A549 (cell line): Measurements from ENCODE around the gene RAN.

Source experiments
- CEBPB ChIP-seq, 2 experiments: fragments of >200 bp in 1 of 2; sonication (Bioruptor Twin) in 1 of 2; formaldehyde crosslinking in 1 of 2; IDR thresholded peaks; 2 replicates each; pipeline ENCODE4 v1.6.1; 2012 to 2016
- GATA3 ChIP-seq: IDR thresholded peaks from 2 replicates; pipeline ENCODE4 v1.6.1; 2012; ENCODE audit warnings: borderline replicate concordance
- MAZ ChIP-seq: fragments of 150-350 bp; IDR thresholded peaks from 2 replicates; pipeline ENCODE4 v1.6.1; 2014; ENCODE audit warnings: antibody characterized with exemption, low read depth, low read length, borderline replicate concordance
- MYC ChIP-seq: IDR thresholded peaks from 2 replicates; pipeline ENCODE4 v1.6.1; 2012; ENCODE audit warnings: mild to moderate bottlenecking, inconsistent platforms, low read length, improper control_type of control experiment, borderline replicate concordance
- NFE2L2 ChIP-seq: fragments of 150-350 bp; conservative IDR thresholded peaks from 2 replicates; pipeline ENCODE4 v1.6.1; 2014; ENCODE audit warnings: low read length
- NPAS2 ChIP-seq: fragments of 250-450 bp; sonication (Bioruptor Pico); IDR thresholded peaks from 2 replicates; pipeline ENCODE4 v1.8.0; 2022; ENCODE audit warnings: mild to moderate bottlenecking, moderate library complexity, borderline replicate concordance
- NR3C1 ChIP-seq: fragments of >200 bp; sonication (Bioruptor Twin); formaldehyde crosslinking; IDR thresholded peaks from 3 replicates; pipeline ENCODE4 v1.6.1; 2017
- POLR2A ChIP-seq: IDR thresholded peaks from 2 replicates; pipeline ENCODE4 v1.6.1; 2012; ENCODE audit warnings: mild to moderate bottlenecking, low read length
- ZFP36 ChIP-seq: fragments of 450-650 bp; IDR thresholded peaks from 2 replicates; pipeline ENCODE4 v1.6.1; 2014; ENCODE audit warnings: borderline replicate concordance; ENCODE audit not compliant: partially characterized antibody
- TF ChIP-seq, protein P1 (sequence below): IDR thresholded peaks from 2 replicates; pipeline ENCODE4 v1.6.1; 2012
- TF ChIP-seq, protein P2 (sequence below): fragments of >200 bp; sonication (Bioruptor Twin); formaldehyde crosslinking; IDR thresholded peaks from 3 replicates; pipeline ENCODE4 v1.5.1; 2016
- TF ChIP-seq, protein P3 (sequence below): fragments of 200-600 bp; sonication (generic); IDR thresholded peaks from 2 replicates; pipeline ENCODE4 v1.6.1; 2016; ENCODE audit warnings: antibody characterized with exemption, mild to moderate bottlenecking, moderate library complexity

DNA sequence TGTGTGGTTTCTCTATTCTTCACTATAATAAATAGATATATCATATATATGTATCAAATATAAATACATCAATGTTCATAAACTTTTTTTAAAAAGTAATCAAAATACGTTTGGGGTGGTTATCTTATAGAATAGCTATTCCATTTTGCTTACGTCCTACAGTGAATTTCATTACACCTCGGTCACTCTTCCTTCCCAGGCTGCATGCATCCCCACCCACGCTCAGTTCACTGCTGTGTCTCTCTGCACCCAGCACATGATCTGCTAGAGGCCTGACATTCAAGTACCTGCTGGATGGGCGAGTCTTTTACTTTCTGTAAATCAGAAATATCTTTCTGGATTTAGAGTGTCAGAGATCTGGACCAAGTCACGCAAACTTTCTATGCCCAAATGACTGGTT is 36.4 kb upstream of the RAN start:
- TF ChIP-seq, protein P1, sequence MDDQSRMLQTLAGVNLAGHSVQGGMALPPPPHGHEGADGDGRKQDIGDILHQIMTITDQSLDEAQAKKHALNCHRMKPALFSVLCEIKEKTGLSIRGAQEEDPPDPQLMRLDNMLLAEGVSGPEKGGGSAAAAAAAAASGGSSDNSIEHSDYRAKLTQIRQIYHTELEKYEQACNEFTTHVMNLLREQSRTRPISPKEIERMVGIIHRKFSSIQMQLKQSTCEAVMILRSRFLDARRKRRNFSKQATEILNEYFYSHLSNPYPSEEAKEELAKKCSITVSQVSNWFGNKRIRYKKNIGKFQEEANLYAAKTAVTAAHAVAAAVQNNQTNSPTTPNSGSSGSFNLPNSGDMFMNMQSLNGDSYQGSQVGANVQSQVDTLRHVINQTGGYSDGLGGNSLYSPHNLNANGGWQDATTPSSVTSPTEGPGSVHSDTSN: no peak
- TF ChIP-seq CEBPB (IDR thresholded peaks at IDR 0.05) (no peak), NR3C1 (no peak), NFE2L2 (no peak), POLR2A (no peak), MYC (no peak), MAZ (no peak), ZFP36 (no peak), NPAS2 (CRISPR knock-in tag) (no peak), GATA3 (no peak)
- TF ChIP-seq, protein P2, sequence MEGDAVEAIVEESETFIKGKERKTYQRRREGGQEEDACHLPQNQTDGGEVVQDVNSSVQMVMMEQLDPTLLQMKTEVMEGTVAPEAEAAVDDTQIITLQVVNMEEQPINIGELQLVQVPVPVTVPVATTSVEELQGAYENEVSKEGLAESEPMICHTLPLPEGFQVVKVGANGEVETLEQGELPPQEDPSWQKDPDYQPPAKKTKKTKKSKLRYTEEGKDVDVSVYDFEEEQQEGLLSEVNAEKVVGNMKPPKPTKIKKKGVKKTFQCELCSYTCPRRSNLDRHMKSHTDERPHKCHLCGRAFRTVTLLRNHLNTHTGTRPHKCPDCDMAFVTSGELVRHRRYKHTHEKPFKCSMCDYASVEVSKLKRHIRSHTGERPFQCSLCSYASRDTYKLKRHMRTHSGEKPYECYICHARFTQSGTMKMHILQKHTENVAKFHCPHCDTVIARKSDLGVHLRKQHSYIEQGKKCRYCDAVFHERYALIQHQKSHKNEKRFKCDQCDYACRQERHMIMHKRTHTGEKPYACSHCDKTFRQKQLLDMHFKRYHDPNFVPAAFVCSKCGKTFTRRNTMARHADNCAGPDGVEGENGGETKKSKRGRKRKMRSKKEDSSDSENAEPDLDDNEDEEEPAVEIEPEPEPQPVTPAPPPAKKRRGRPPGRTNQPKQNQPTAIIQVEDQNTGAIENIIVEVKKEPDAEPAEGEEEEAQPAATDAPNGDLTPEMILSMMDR: no peak
- TF ChIP-seq, protein P3, sequence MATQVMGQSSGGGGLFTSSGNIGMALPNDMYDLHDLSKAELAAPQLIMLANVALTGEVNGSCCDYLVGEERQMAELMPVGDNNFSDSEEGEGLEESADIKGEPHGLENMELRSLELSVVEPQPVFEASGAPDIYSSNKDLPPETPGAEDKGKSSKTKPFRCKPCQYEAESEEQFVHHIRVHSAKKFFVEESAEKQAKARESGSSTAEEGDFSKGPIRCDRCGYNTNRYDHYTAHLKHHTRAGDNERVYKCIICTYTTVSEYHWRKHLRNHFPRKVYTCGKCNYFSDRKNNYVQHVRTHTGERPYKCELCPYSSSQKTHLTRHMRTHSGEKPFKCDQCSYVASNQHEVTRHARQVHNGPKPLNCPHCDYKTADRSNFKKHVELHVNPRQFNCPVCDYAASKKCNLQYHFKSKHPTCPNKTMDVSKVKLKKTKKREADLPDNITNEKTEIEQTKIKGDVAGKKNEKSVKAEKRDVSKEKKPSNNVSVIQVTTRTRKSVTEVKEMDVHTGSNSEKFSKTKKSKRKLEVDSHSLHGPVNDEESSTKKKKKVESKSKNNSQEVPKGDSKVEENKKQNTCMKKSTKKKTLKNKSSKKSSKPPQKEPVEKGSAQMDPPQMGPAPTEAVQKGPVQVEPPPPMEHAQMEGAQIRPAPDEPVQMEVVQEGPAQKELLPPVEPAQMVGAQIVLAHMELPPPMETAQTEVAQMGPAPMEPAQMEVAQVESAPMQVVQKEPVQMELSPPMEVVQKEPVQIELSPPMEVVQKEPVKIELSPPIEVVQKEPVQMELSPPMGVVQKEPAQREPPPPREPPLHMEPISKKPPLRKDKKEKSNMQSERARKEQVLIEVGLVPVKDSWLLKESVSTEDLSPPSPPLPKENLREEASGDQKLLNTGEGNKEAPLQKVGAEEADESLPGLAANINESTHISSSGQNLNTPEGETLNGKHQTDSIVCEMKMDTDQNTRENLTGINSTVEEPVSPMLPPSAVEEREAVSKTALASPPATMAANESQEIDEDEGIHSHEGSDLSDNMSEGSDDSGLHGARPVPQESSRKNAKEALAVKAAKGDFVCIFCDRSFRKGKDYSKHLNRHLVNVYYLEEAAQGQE: no peak
